Heart right ventricle (tissue), 16 donors: Measurements from ENCODE around the gene PLD1. TPM values are rescaled to one million over a fixed set of nuclear protein-coding genes. Genes with fewer than 3 reads are reported as not detected.
A peak's percentile ranks its signal among the peaks of the same experiment; 100 is the strongest.

Experiments used
- ATAC-seq, 8 donors: fragments of 200-7000 bp; cut with Tn5 transposase; one replicate each; pipeline ENCODE4 v1.9.1; 2020; ENCODE audit warnings: mild to moderate bottlenecking in 8 of 8, moderate library complexity in 8 of 8, moderate number of reproducible peaks in 1 of 8
- DNase-seq, 2 donors: peaks; one replicate each; pipeline ENCODE4 v3.0.0-alpha.2; 2020
- H3K27ac ChIP-seq, 10 donors: fragments of 200-600 bp; sonication (generic) in 2 of 10; one replicate each; pipeline versions ENCODE4 v1.5.0 to v1.8.0; 2020 to 2022; ENCODE audit warnings: mild to moderate bottlenecking in 3 of 10
- H3K27me3 ChIP-seq, 7 donors: fragments of 200-600 bp; one replicate each; pipeline ENCODE4 v1.8.0; 2021 to 2022; ENCODE audit warnings: mild to moderate bottlenecking in 2 of 7
- H3K36me3 ChIP-seq, 9 donors: fragments of 200-600 bp; sonication (generic) in 1 of 9; one replicate each; pipeline versions ENCODE4 v1.5.0 to v1.8.0; 2020 to 2022; ENCODE audit warnings: mild to moderate bottlenecking in 2 of 9
- H3K4me1 ChIP-seq, 9 donors: fragments of 200-600 bp; sonication (generic) in 1 of 9; one replicate each; pipeline versions ENCODE4 v1.5.0 to v1.8.0; 2020 to 2022; ENCODE audit warnings: mild to moderate bottlenecking in 4 of 9
- H3K4me3 ChIP-seq, 10 donors: fragments of 200-600 bp; sonication (generic) in 2 of 10; one replicate each; pipeline versions ENCODE4 v1.5.0 to v1.8.0; 2020 to 2022; ENCODE audit warnings: mild to moderate bottlenecking in 7 of 10, moderate library complexity in 2 of 10
- H3K9me3 ChIP-seq, 11 donors: fragments of 200-600 bp in 10 of 11; sonication (generic) in 2 of 11; one replicate each; pipeline versions ENCODE4 v1.5.0 to v1.8.0; 2013 to 2022; ENCODE audit warnings: mild to moderate bottlenecking in 2 of 11, control low read depth in 1 of 11, moderate library complexity in 1 of 11
- CTCF ChIP-seq, 9 donors: fragments of 200-600 bp; sonication (generic) in 2 of 9; IDR thresholded peaks; one replicate each; pipeline versions ENCODE4 v1.5.0 to v1.8.0; 2021 to 2022; ENCODE audit warnings: antibody characterized with exemption in 9 of 9, mild to moderate bottlenecking in 5 of 9, moderate library complexity in 1 of 9
- WGBS, 2 donors: extraction: QIAGEN DNeasy Blood & Tissue Kit; methylation state at CpG; one replicate each; pipeline ENCODE4 v1.1.7; 2013; ENCODE audit warnings: inconsistent platforms in 1 of 2; 5-methylcytosine and 5-hydroxymethylcytosine counted together
- intact Hi-C, 10 donors: fragments of 100-400 bp; cut with DNase I; formaldehyde crosslinking; loops; one replicate each; pipeline versions ENCODE4 v1.11.1 to v1.14.2; 2022
- polyA plus RNA-seq, 2 donors: library from polyadenylated mRNA; stranded (reverse); fragments of 200-250 nt; gene quantifications; one replicate each; pipeline ENCODE4 v1.2.3, GENCODE V29; 2013
- total RNA-seq, 10 donors: library from RNA; stranded (reverse); fragmentation: NEBNext Ultra II Directional in 3 of 10; extraction: Animal tissue kit (Norgen Biotek cat#: 25700) in 3 of 10; gene quantifications; one replicate each; pipeline versions ENCODE4 v1.2.1 to v1.2.4, GENCODE V29; 2021 to 2023
- donor health status: Arrhythmogenic right ventricular cardiomyopathy.
- donor health status: ischemic (EF 13 %, LVEDD 7.1; RV severe dilation, severe dysfunction).
- donor health status: healthy with polysubstance abuse.
- donor health status: DM: no; HTN: yes; CAD: no.
- donor health status: DM: no; HTN: no; CAD: no.
- donor health status: ischemic (EF 25% LVEDD 6.9; RV normal size, moderate dysfunction).
- donor health status: ischemic (EF 25% LVEDD 5.7; RV mildly dilated, moderate dysfunction).
- donor health status: healthy.
- donor health status: DM: yes; HTN: yes; CAD: no.
- donor health status: Ischemic cardiomyopathy.
- donor health status: ischemic (EF 35%, LVEDD 5.7; RV mildly dilated, moderate dysfunction).
- donor health status: nonischemic (EF 11% LVEDD 7.7; RV severe dilation, severe dysfunction).
- donor health status: DM: yes; HTN: yes; CAD: no.
- donor health status: PGD.
- donor health status: ischemic (EF 29% LVEDD 5.4; RV normal size, mild dysfunction).
- donor health status: nonischemic (EF 23%, LVEDD 6.1; RV moderate dilation, normal function).

PLD1 gene
- total and polyA plus RNA-seq, 12 donors: 10.5 to 83.3 (median 62.9) TPM

DNA sequence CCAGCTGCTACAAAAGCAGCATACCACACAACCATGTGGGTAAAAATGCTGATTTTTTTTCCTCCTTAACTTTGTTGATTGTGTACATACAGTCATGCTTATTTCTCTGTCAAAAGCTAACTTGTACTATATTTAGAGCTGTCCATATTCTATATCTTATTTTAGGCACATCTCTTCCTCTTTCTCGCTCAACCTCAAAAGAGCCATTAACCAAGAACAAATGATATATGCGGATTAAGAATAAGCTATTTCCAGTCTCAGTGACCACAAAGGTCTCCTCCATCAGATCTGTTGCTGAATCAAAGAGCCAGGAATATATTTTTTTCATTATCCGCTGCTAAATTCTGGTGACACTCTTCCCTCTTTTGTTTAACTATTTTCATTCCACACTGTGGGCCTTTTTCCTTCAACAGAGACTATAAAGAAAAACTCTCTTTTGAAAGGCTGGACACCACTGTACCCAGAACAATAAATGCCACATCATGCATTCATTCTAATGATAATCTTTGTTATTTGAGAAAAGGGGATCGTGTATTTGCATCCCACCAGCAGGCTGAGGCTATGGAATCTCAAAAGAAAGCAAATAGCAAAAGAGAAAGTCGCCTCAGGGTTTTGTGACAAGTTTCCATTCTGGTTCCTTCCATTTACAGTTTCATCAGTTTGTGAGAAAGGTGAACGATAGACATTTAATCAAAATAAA is 40.8 kb upstream of the PLD1 start:
- intact Hi-C loops: no loop called here
- no peak for TF ChIP-seq CTCF (IDR thresholded peaks at IDR 0.05)
- H3K36me3 ChIP-seq: no peaks in the 10 kb centered on the region

GRCh38 chr3:171850320-171850959 is 40.2 kb upstream of the PLD1 start:
- no peak for ATAC-seq
- no peak overlapping the region for H3K27ac ChIP-seq
- intact Hi-C loops: no loop called here
- H3K4me3 ChIP-seq: no peak overlapping the region
- no peaks in the 10 kb centered on the region for H3K36me3 ChIP-seq
- H3K27me3 ChIP-seq: no peaks in the 10 kb centered on the region
- no peak for TF ChIP-seq CTCF (IDR thresholded peaks at IDR 0.05)
- H3K4me1 ChIP-seq: peaks cover 0 to 30% (median 16%) of the 10 kb centered on the region in 9 donors
- 72 to 73% methylated on average over 6 of the region's 6 CpGs for WGBS, 2 donors
- peaks cover 0 to 21% (median 9%) of the 10 kb centered on the region in 11 donors for H3K9me3 ChIP-seq
- DNase-seq: no peak

More for the DNA sequence above, 40.8 kb upstream of the PLD1 start:
- DNase-seq: no peak
- Histone ChIP-seq H3K9me3 (peaks cover 0 to 23% (median 9%) of the 10 kb centered on the region in 11 donors), H3K27ac (no peak overlapping the region), H3K27me3 (no peaks in the 10 kb centered on the region), H3K4me1 (peaks cover 0 to 30% (median 16%) of the 10 kb centered on the region in 9 donors), H3K4me3 (no peak overlapping the region)
- ATAC-seq: no peak
- 85 to 87% methylated on average over 6 of the region's 6 CpGs for WGBS, 2 donors

DNA sequence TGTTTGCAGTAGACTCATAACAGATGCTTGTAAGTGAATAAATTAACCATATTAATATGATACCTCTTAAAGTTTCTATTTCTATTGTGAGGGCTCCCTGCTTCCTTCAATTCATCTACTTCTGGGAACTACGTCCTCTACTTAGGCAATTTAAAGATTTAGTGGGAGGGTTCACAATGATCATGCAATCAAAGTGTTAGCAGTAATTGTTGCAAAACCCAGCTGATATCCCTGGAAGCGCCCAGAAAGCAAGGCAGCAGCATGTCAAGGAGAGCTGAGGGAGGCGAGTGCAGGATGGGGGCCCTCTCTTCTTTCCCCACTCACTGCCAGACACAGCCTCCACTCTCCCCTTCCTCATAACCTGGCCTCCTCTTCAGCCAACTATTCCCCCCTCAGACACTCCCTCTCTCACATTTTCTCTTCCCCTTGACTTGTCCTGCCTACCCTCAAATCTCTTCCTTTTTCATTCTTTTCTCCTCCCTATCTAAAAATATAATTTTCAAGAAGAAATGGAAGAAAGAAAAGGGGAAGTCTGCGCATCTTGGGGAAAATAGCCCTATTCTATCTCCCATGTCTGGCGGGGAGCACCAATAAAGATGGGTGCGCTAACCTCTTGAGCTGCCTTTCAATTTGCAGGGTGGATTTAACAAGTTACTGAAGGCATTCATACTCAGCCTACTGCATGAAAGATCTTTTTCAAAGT is 39.5 kb upstream of the PLD1 start:
- ATAC-seq (no peak), DNase-seq (no peak)
- no peak for TF ChIP-seq CTCF (IDR thresholded peaks at IDR 0.05)
- 85 to 93% methylated on average over 6 of the region's 6 CpGs for WGBS, 2 donors
- Histone ChIP-seq H3K27me3 (no peaks in the 10 kb centered on the region), H3K9me3 (peaks cover 0 to 14% (median 5%) of the 10 kb centered on the region in 11 donors), H3K27ac (no peak overlapping the region), H3K36me3 (no peaks in the 10 kb centered on the region), H3K4me1 (peaks cover 0 to 30% (median 16%) of the 10 kb centered on the region in 9 donors), H3K4me3 (no peak overlapping the region)
- intact Hi-C loops: loop anchor here in 1 of 10 donors (10.0 kb wide), 1 partner anchor 185 kb away; the partner anchor contains the start of gene FNDC3B

- intact Hi-C loops: loop anchor here in 1 of 10 donors (10.0 kb wide), 1 partner anchor 187 kb away; the partner anchor contains the start of gene FNDC3B
- no peak for TF ChIP-seq CTCF (IDR thresholded peaks at IDR 0.05)
- WGBS, 2 donors: 72 to 90% methylated on average over 3 of the region's 3 CpGs
Observed at GRCh38 chr3:171847595-171848259, 37.4 kb upstream of the PLD1 start.

More at GRCh38 chr3:171847595-171848259, 37.4 kb upstream of the PLD1 start:
- peak overlapping the region in 1 of 10 donors; percentile 4 for H3K27ac ChIP-seq
- ATAC-seq: no peak
- peaks cover 0 to 35% (median 21%) of the 10 kb centered on the region in 9 donors for H3K4me1 ChIP-seq
- no peak overlapping the region for H3K4me3 ChIP-seq
- no peaks in the 10 kb centered on the region for H3K36me3 ChIP-seq
- no peak for DNase-seq
- H3K27me3 ChIP-seq: no peaks in the 10 kb centered on the region
- H3K9me3 ChIP-seq: no peaks in the 10 kb centered on the region
